GM12865 (cell line): ENCODE measurements around the gene CDKL1.
"Not testable (repeated sequence)": the region's sequence is repeated elsewhere in the genome, so short reads cannot be mapped to it uniquely, and the experiment has no call there.

ENCODE experiments used
- DNase-seq: peaks from one replicate; pipeline ENCODE4 v3.0.0; 2010; ENCODE audit warnings: low read depth
- H3K4me3 ChIP-seq: 2 replicates; pipeline ENCODE4 v1.5.1; 2011; ENCODE audit warnings: mild to moderate bottlenecking, low read depth, low read length, control low read depth
- CTCF ChIP-seq: IDR thresholded peaks from 2 replicates; pipeline ENCODE4 v1.5.1; 2011; ENCODE audit warnings: low read length, control low read depth, low read depth, inconsistent platforms; ENCODE audit not compliant: insufficient read depth; ENCODE audit errors: missing control alignments

CDKL1 gene

DNA sequence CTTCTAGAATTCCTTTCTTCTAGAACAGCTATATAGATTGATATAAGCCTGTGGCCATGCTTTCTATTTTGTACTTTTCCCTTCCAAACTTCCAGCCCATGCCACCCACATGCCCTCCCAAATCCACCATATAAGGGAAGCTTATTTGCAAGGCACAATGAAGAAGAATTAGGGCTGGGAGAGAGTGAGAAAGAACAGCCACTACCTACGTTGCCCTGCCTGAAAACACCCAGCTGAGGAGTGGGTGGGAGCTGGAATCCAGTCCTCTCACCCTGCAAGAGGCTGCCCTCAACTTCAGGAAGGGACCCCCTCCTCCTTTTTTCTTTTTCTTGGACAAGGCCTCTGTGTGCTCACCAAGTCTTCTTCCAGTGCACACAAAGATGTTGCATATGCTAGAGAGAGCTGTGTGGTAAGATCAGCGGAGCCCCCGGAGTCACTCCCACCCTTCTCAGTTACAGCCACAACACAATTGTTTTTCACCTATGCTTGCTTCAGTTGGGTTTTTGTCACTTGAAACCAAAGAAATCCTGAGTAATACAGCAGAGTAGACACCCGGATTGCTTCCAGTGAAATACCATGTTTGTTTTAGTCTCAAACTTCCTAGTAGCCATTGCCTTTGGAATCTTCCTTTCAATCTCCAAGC lies 38.8 kb downstream of the CDKL1 start:
- no peak for TF ChIP-seq CTCF
- no peak overlapping the region for H3K4me3 ChIP-seq
- DNase-seq, result no peak

DNA sequence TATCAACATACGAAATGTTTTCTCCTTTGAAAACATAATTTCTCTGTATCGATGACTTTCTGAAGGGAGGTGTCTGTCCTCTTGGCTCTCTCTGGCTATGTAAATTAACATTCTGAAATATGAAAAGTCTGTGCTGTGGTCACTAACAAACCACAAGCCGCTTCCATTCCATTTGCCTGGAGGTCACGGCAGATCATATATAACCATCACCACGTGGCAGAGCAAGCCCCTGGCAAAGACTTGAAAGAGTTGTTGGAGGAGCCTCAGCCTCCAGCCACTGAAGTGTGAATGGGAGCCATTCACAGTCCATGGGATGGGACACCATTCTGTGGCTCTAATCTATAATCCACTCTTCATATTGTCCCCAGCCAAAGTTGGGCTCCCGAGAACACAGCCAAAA lies 39.6 kb downstream of the CDKL1 start:
- TF ChIP-seq CTCF, result no peak
- no peak overlapping the region for H3K4me3 ChIP-seq
- peak; percentile 12 for DNase-seq

GRCh38 chr14:50356283-50356682 lies 40.4 kb downstream of the CDKL1 start:
- DNase-seq, H3K4me3 ChIP-seq: not testable (repeated sequence)

DNA sequence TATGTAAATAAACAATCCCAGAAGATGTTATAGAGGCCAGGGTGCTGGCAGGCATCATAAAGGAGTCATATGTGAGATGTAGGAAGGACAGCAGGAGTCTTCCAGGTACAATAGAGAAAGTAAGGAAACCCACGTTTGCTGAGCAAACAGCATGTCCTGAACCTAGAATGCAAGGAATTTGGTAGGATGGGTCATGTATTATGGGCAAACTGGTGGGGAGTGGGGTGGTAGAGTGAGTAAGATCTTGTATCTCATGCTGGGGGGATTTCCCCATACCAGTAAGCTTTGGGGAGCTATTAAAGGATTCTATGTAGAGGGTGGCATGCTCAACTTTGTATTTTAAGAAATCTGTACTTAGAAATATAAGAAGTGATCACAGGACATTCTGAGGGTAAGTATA lies 41.0 kb downstream of the CDKL1 start:
- no peak overlapping the region for H3K4me3 ChIP-seq
- no peak for TF ChIP-seq CTCF
- no peak for DNase-seq

DNA sequence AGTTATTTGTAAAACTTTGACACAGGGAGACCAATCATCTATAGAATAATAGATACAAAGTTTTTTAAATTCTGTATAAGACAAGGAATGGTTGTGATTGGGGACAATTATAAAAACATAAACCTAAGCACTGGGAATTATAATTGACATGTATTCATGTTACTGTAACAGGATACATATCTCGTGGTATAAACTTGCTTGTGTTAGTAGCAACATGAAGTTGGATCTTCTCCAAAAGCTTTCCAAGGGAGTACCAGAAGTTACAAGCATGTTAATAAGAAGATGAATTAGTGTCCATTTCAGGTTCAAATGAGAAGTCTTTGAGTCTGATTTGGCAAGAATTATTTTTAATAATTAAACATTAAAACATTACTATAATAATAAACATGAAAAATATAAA lies 42.2 kb downstream of the CDKL1 start:
- H3K4me3 ChIP-seq, result no peak overlapping the region
- TF ChIP-seq CTCF, result no peak
- no peak for DNase-seq

DNA sequence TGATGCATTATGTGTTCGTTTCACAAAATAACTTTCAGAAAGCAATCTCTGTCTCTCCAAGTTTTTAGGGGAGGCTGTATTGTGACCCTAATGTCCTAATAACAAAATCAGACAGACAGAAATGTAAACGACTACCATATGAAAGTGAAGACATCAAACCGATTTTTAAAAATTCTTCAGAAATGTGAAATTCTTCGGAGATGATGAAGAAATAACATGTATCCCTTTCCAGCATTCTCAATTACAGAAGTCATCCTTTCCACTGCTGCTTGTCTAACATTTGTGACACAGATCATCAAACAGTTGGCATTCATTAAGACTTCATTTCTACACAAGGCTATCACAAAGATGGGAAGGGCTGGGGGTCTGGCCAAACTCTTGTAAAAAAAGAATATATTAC lies 43.6 kb downstream of the CDKL1 start:
- no peak for DNase-seq
- H3K4me3 ChIP-seq, result no peak overlapping the region
- no peak for TF ChIP-seq CTCF

- TF ChIP-seq CTCF, result no peak
- no peak overlapping the region for H3K4me3 ChIP-seq
- DNase-seq, result no peak
These were observed 44.1 kb downstream of the CDKL1 start for GRCh38 chr14:50352584-50352983.
